ENCODE results near the gene MTHFD1L. TPM values are rescaled to one million over a fixed set of nuclear protein-coding genes. Genes with fewer than 3 reads are reported as not detected.

The MTHFD1L gene
- total RNA-seq, 2 donors from 2014 or later = 4.1 to 12.2 TPM

DNA sequence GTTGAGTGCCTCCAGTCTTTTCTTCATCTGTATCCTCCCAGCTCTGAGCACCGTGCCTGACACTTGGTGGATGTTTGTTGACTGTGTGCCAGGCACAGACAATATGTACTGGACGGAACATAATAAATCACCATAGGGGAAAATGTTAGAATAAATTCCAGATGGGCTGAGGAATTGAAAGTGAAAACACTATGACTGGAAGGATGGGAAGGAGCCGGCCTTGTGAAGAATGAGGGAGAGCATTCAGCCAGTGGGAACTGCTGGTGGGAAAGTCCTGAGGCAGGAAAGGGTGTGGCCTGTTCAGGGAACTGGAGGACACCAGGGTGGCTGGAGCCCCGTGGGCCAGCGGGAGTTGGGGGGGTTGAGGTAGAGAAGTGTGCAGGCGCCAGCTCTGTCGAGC lies 75.4 kb downstream of the MTHFD1L start:
- H3K36me3 ChIP-seq = peaks cover under 1% of the 10 kb centered on the region

DNA sequence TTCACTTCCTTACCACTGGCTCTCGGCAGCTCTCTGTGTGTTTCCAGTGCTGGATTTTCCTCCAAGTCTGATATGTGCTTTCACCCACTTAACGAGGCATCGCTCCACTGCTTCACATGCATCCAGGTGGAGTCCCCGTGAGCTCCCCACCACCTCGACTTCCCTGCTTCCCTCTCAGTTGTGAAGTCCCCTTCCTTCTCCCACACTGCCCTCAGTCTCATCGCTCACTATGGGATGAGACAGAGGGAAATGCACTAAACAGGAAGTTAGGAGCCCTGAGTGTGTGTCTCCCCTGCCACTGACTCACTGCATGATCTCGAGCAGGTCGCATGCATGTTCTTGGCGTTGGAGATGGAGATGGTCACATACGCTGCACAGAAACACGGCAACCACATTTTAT lies 84.0 kb downstream of the MTHFD1L start:
- Histone ChIP-seq H3K4me3 (no peak overlapping the region), H3K27me3 (no peaks in the 10 kb centered on the region), H3K9me3 (no peaks in the 10 kb centered on the region), H3K36me3 (peaks cover 13% of the 10 kb centered on the region), H3K4me1 (no peaks in the 10 kb centered on the region), H3K27ac (no peak overlapping the region)
- no peak for DNase-seq (ENCODE audit: low spot score)
- TF ChIP-seq, protein P1, sequence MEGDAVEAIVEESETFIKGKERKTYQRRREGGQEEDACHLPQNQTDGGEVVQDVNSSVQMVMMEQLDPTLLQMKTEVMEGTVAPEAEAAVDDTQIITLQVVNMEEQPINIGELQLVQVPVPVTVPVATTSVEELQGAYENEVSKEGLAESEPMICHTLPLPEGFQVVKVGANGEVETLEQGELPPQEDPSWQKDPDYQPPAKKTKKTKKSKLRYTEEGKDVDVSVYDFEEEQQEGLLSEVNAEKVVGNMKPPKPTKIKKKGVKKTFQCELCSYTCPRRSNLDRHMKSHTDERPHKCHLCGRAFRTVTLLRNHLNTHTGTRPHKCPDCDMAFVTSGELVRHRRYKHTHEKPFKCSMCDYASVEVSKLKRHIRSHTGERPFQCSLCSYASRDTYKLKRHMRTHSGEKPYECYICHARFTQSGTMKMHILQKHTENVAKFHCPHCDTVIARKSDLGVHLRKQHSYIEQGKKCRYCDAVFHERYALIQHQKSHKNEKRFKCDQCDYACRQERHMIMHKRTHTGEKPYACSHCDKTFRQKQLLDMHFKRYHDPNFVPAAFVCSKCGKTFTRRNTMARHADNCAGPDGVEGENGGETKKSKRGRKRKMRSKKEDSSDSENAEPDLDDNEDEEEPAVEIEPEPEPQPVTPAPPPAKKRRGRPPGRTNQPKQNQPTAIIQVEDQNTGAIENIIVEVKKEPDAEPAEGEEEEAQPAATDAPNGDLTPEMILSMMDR (IDR thresholded peaks at IDR 0.05) = no peak

More for the DNA sequence above, 75.4 kb downstream of the MTHFD1L start:
- no peak for DNase-seq (ENCODE audit: low spot score)
- H3K27ac ChIP-seq = no peak overlapping the region
- H3K27me3 ChIP-seq = no peaks in the 10 kb centered on the region
- H3K4me3 ChIP-seq = no peak overlapping the region
- H3K9me3 ChIP-seq = no peaks in the 10 kb centered on the region
- no peaks in the 10 kb centered on the region for H3K4me1 ChIP-seq
- TF ChIP-seq, protein P1 (IDR thresholded peaks at IDR 0.05) = no peak

DNA sequence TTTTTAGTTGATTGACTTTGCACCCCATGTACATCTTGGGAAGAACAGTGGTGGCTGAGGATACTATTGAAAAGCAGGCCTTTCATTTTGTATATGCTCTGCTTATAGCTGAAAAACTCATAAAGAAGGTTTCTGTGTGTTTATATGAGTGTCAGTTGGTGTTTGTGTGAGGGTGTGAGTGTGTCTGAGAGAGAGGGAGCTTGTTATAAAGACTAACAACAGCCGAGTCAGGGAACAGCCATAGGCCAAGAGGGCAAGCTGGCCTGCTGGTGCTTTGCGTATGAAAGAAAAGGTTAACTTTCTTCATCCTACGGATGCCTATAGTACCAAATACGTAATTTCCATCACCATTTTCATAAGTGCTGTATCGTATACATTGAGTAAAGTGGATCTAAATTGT lies 88.3 kb downstream of the MTHFD1L start:
- Histone ChIP-seq H3K27ac (no peak overlapping the region), H3K27me3 (no peaks in the 10 kb centered on the region), H3K4me1 (no peaks in the 10 kb centered on the region), H3K36me3 (peaks cover 4% of the 10 kb centered on the region), H3K9me3 (no peaks in the 10 kb centered on the region), H3K4me3 (no peak overlapping the region)
- TF ChIP-seq, protein P1 (IDR thresholded peaks at IDR 0.05) = no peak
- no peak for DNase-seq (ENCODE audit: low spot score)

DNA sequence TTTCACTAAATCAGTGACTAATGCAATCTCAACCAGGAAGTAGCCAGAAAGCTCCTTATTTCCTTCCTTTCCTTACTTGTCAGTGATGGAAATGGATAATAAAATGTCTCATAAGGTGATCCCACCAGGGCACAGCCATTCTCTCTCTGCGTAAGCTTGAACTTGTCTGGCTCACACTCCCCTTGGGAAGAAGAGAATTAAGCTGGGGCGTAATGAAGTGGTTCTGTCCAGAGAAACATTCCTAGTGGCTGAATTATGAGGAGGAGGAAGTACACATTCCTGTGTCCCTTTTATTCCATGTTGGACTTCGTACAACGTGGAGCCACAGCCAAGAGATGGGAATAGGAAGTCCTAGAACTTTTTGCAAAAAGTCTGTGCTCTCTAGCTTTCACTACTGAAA lies 93.7 kb downstream of the MTHFD1L start:
- TF ChIP-seq, protein P1 (IDR thresholded peaks at IDR 0.05) = no peak
- H3K4me1 ChIP-seq = no peaks in the 10 kb centered on the region
- no peaks in the 10 kb centered on the region for H3K9me3 ChIP-seq
- H3K27ac ChIP-seq = no peak overlapping the region
- H3K36me3 ChIP-seq = no peaks in the 10 kb centered on the region
- DNase-seq (ENCODE audit: low spot score) = no peak
- no peaks in the 10 kb centered on the region for H3K27me3 ChIP-seq
- no peak overlapping the region for H3K4me3 ChIP-seq

DNA sequence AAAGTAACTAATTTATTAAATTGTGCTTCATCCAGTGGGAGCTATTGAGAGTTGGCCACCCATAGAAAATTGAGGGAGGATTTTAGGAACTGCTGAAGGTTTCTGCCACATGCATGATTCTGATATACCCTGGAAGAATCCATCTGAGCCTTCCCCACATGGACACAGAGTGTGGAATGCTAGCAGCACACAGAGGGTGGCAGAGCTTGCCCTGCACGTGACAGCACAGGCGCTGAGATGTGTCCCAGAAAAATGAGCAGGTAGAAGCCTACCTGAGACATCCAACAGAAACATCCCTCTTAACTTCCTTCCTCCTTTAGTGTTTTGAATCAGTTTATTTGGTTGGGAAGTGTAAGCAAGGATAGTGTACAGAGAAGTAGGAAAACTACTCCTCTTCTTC lies 96.9 kb downstream of the MTHFD1L start:
- Histone ChIP-seq H3K27me3 (no peaks in the 10 kb centered on the region), H3K27ac (no peak overlapping the region), H3K9me3 (no peaks in the 10 kb centered on the region), H3K4me3 (no peak overlapping the region), H3K4me1 (no peaks in the 10 kb centered on the region), H3K36me3 (no peaks in the 10 kb centered on the region)
- TF ChIP-seq, protein P1 (IDR thresholded peaks at IDR 0.05) = no peak
- DNase-seq (ENCODE audit: low spot score) = no peak

DNA sequence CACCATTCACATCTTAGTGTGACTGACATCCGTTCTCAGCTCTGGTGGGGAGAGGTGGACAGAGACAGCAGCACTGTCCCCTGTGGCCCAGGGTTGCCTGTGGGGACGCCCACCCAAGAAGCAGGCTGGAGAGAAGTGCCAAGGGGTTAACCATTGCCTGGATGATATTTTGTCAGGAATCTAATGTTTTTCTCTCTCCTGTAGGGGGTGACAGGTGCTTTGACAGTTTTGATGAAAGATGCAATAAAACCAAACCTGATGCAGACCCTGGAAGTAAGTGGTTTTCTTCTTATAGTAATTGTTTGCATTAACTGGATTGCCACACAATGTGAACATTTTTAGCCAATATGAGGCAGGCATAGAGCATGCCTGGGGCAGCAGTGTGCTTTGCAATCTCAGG lies 99.3 kb downstream of the MTHFD1L start:
- no peaks in the 10 kb centered on the region for H3K27me3 ChIP-seq
- no peak for DNase-seq (ENCODE audit: low spot score)
- no peak overlapping the region for H3K27ac ChIP-seq
- H3K4me3 ChIP-seq = no peak overlapping the region
- TF ChIP-seq, protein P1 (IDR thresholded peaks at IDR 0.05) = no peak
- H3K9me3 ChIP-seq = no peaks in the 10 kb centered on the region
- H3K36me3 ChIP-seq = no peaks in the 10 kb centered on the region
- H3K4me1 ChIP-seq = no peaks in the 10 kb centered on the region

All from right atrium auricular region (tissue), 2 donors.